Body of pancreas (tissue), 4 donors: ENCODE data around the gene GOLGA8T.
"Not testable (repeated sequence)": the region's sequence is repeated elsewhere in the genome, so short reads cannot be mapped to it uniquely, and the experiment has no call there.

ENCODE experiments used
- CTCF ChIP-seq, 7 experiments: fragments of 450-650 bp in 4 of 7; fragments of 200-600 bp in 3 of 7; sonication (generic) in 3 of 7; IDR thresholded peaks; one replicate each; pipeline ENCODE4 v1.5.1; 2016 to 2019; ENCODE audit warnings: antibody characterized with exemption in 7 of 7
- POLR2A ChIP-seq, 3 donors: fragments of 450-650 bp; IDR thresholded peaks; one replicate each; pipeline ENCODE4 v1.6.1; 2016; ENCODE audit warnings: antibody characterized with exemption in 3 of 3, mild to moderate bottlenecking in 2 of 3

- not testable (repeated sequence) for TF ChIP-seq CTCF, POLR2A (IDR thresholded peaks at IDR 0.05)
Measured at GRCh38 chr15:30103941-30104507, 30.8 kb upstream of the GOLGA8T start.
